GM23338 (cell line): ENCODE measurements around the gene GRIK1. TPM values are rescaled to one million over a fixed set of nuclear protein-coding genes. Genes with fewer than 3 reads are reported as not detected.

Experiments used
- ATAC-seq: fragments of 200-7000 bp; cut with Tn5 transposase; 3 replicates; pipeline ENCODE4 v1.9.1; 2020
- DNase-seq: peaks from one replicate; pipeline ENCODE4 v3.0.0-alpha.2; 2015; ENCODE audit warnings: low spot score
- H2AFZ ChIP-seq: fragments of 200-600 bp; sonication (generic); 2 replicates; pipeline ENCODE4 v1.8.0; 2016; ENCODE audit warnings: antibody characterized with exemption, mild to moderate bottlenecking, moderate library complexity
- H3F3A ChIP-seq: fragments of 200-600 bp; sonication (generic); replicated peaks from 2 replicates; pipeline ENCODE4 v1.8.0; 2017; ENCODE audit warnings: antibody characterized with exemption, mixed run types, low read depth
- H3K27ac ChIP-seq: fragments of 200-600 bp; sonication (generic); 2 replicates; pipeline ENCODE4 v1.6.1; 2016; ENCODE audit warnings: low read depth
- H3K27me3 ChIP-seq: fragments of 200-600 bp; sonication (generic); 2 replicates; pipeline ENCODE4 v1.8.0; 2016; ENCODE audit warnings: mild to moderate bottlenecking, mixed run types, moderate library complexity; ENCODE audit not compliant: insufficient read depth
- H3K36me3 ChIP-seq: fragments of 200-600 bp; sonication (generic); 2 replicates; pipeline ENCODE4 v1.8.0; 2016; ENCODE audit warnings: mild to moderate bottlenecking; ENCODE audit not compliant: insufficient read depth
- H3K4me1 ChIP-seq: fragments of 200-600 bp; sonication (generic); 2 replicates; pipeline ENCODE4 v1.8.0; 2016; ENCODE audit warnings: mild to moderate bottlenecking, moderate library complexity; ENCODE audit not compliant: insufficient read depth
- H3K4me2 ChIP-seq: fragments of 200-600 bp; sonication (generic); 2 replicates; pipeline ENCODE4 v1.7.1; 2017; ENCODE audit warnings: mixed run types
- H3K4me3 ChIP-seq: fragments of 200-600 bp; sonication (generic); 2 replicates; pipeline ENCODE4 v1.6.1; 2016; ENCODE audit warnings: mixed run types
- H3K79me2 ChIP-seq: fragments of 200-600 bp; sonication (generic); replicated peaks from 2 replicates; pipeline ENCODE4 v1.8.0; 2017; ENCODE audit warnings: mild to moderate bottlenecking; ENCODE audit not compliant: insufficient read depth
- H3K9me2 ChIP-seq: fragments of 200-600 bp; sonication (generic); 2 replicates; pipeline ENCODE4 v1.8.0; 2017; ENCODE audit not compliant: insufficient read depth
- H4K20me1 ChIP-seq: fragments of 200-600 bp; sonication (generic); replicated peaks from 2 replicates; pipeline ENCODE4 v1.8.0; 2017; ENCODE audit warnings: mild to moderate bottlenecking; ENCODE audit not compliant: insufficient read depth
- H3K27ac Mint-ChIP-seq: 2 replicates; pipeline ENCODE4 v1.8.0; 2020; ENCODE audit warnings: inconsistent platforms, mild to moderate bottlenecking, moderate library complexity, mixed read lengths
- H3K27me3 Mint-ChIP-seq: 3 replicates; pipeline ENCODE4 v1.8.0; 2022; ENCODE audit warnings: low read depth, mild to moderate bottlenecking, moderate library complexity, mixed read lengths, inconsistent platforms; ENCODE audit not compliant: insufficient read depth, poor library complexity
- H3K36me3 Mint-ChIP-seq: 3 replicates; pipeline ENCODE4 v1.8.0; 2021; ENCODE audit warnings: low read depth, mild to moderate bottlenecking, inconsistent platforms, moderate library complexity, mixed read lengths
- H3K4me1 Mint-ChIP-seq: 3 replicates; pipeline ENCODE4 v1.8.0; 2020; ENCODE audit warnings: mild to moderate bottlenecking, inconsistent platforms, mixed read lengths
- H3K4me3 Mint-ChIP-seq: 3 replicates; pipeline ENCODE4 v1.8.0; 2021; ENCODE audit warnings: moderate library complexity, mild to moderate bottlenecking, inconsistent platforms, mixed read lengths
- H3K9me3 Mint-ChIP-seq: 3 replicates; pipeline ENCODE4 v1.8.0; 2020; ENCODE audit warnings: moderate library complexity, mild to moderate bottlenecking, inconsistent platforms, mixed read lengths
- CREB1 ChIP-seq: fragments of 250-450 bp; sonication (Bioruptor Pico); IDR thresholded peaks from 2 replicates; pipeline ENCODE4 v1.5.0; 2020; ENCODE audit warnings: low read depth, mild to moderate bottlenecking, moderate library complexity
- JUNB ChIP-seq: IDR thresholded peaks from one replicate; pipeline ENCODE4 v1.6.1; 2016; ENCODE audit warnings: antibody characterized with exemption; ENCODE audit not compliant: unreplicated experiment
- NANOG ChIP-seq: IDR thresholded peaks from 2 replicates; pipeline ENCODE4 v1.6.1; 2016; ENCODE audit warnings: antibody characterized with exemption, borderline replicate concordance
- POLR2AphosphoS5 ChIP-seq: IDR thresholded peaks from 2 replicates; pipeline ENCODE4 v1.6.1; 2016; ENCODE audit warnings: antibody characterized with exemption, low read depth
- STAT1 ChIP-seq: IDR thresholded peaks from one replicate; pipeline ENCODE4 v1.6.1; 2016; ENCODE audit warnings: antibody characterized with exemption; ENCODE audit not compliant: unreplicated experiment
- ZNF114 ChIP-seq: fragments of 250-450 bp; sonication (Bioruptor Pico); IDR thresholded peaks from 2 replicates; pipeline ENCODE4 v1.5.0; 2020; ENCODE audit warnings: mild to moderate bottlenecking, moderate library complexity
- ZNF331 ChIP-seq: fragments of 250-450 bp; sonication (Bioruptor Pico); IDR thresholded peaks from 2 replicates; pipeline ENCODE4 v1.5.0; 2020; ENCODE audit warnings: low read depth, mild to moderate bottlenecking, moderate library complexity
- polyA plus RNA-seq: library from polyadenylated mRNA; unstranded; fragments of >200 nt; fragmentation: Nextera tagmentation; extraction: Ambion mirVana; gene quantifications from 2 replicates; pipeline ENCODE4 v1.2.1, GENCODE V29; 2016
- total RNA-seq: library from RNA; depleted of rRNA; stranded (reverse); fragments of >200 nt; shearing (Covaris generic); gene quantifications from 2 replicates; pipeline ENCODE4 v1.2.3, GENCODE V29; 2014
- TF ChIP-seq, protein P1 (sequence below), 2 experiments: fragments of 200-600 bp in 1 of 2; sonication (generic) in 1 of 2; conservative IDR thresholded peaks; 2 replicates each; pipeline versions ENCODE4 v1.5.1 to v1.6.1; 2016 to 2017; ENCODE audit warnings: antibody characterized with exemption in 2 of 2, low read depth in 2 of 2, mild to moderate bottlenecking in 2 of 2, moderate library complexity in 1 of 2

The GRIK1 gene
- total and polyA plus RNA-seq, 2 experiments from 2014 or later, result 0.18 to 0.42 TPM

DNA sequence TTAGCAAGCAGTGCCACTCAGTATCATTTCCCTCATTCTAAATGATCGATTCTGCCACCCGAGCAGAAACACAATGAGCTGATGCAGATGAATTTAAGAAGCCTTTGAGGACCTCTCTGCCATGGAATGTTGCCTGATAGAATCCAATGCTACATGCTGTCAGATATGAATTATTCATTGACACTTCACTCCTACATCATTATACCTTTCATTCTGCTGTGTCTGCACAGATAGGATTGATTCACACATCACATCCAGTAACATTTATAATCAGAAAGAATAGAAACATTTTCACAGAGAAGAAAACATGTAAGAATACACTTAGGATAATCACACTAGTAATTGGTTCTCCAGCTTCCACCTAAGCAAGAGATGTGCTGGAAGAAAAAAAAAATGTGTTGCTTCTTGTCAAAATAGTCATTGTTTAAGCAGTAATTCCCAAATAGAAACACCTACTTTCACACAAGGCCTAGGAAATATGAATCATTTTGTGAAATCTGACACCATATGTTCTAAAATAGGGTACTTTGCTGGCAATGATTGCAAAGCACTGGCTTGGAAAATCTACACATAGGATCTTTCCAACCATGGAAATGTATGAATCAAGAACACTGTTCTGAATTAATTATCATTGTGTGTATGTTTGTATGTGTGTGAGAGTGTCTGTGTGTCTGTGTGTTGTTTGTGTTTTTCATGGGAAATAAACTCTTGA is 110.1 kb downstream of the GRIK1 start:
- H3K4me3 Mint-ChIP-seq, result no peak overlapping the region
- DNase-seq, result no peak
- no peak for TF ChIP-seq POLR2AphosphoS5

DNA sequence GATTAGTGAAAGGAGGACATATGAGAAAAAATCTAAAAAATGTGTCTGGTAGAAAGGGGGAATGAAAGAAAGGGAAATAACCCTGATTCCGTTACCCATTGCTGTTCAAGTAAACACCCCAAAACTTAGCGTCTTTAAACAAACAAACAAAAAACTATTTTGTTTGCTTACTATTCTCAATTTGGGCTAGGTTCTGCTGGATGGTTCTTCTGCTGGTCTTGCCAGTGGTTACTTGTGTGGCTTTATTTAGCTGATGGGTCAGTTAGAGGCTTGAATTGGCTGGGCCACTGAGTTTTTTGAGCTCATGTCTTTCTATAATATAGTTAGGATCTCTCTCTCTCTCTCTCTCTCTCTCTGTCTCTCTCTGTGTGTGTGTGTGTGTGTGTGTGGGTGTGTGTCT is 112.1 kb downstream of the GRIK1 start:
- Histone ChIP-seq H3K27me3 (no peaks in the 10 kb centered on the region), H3K9me2 (no peaks in the 10 kb centered on the region), H3K4me3 (no peak overlapping the region), H3K4me1 (0 out of 2 replicates have a peak, but pooled peaks cover 4% of the 10 kb centered on the region), H3K79me2 (no peaks in the 10 kb centered on the region), H3K4me2 (no peak overlapping the region), H2AFZ (no peak overlapping the region), H3K36me3 (peaks cover 5% of the 10 kb centered on the region; the same call in 1 of the 2 replicates), H4K20me1 (no peaks in the 10 kb centered on the region), H3K27ac (no peak overlapping the region), H3F3A (no peaks in the 10 kb centered on the region)
- H3K9me3 Mint-ChIP-seq, result peaks cover 24% of the 10 kb centered on the region
- H3K27ac Mint-ChIP-seq, result no peak overlapping the region
- H3K36me3 Mint-ChIP-seq, result peaks cover 18% of the 10 kb centered on the region
- DNase-seq (no peak), ATAC-seq (no peak)
- no peak overlapping the region for H3K4me3 Mint-ChIP-seq
- no peaks in the 10 kb centered on the region for H3K27me3 Mint-ChIP-seq
- no peaks in the 10 kb centered on the region for H3K4me1 Mint-ChIP-seq
- TF ChIP-seq ZNF331 (CRISPR knock-in tag) (peak; percentile 83), NANOG (no peak)

More for the DNA sequence above, 110.1 kb downstream of the GRIK1 start:
- H3K36me3 Mint-ChIP-seq, result peaks cover 28% of the 10 kb centered on the region
- no peak overlapping the region for H3K27ac Mint-ChIP-seq
- H2AFZ ChIP-seq, result no peak overlapping the region
- H3K27me3 ChIP-seq, result no peaks in the 10 kb centered on the region
- peaks cover 9% of the 10 kb centered on the region; the same call in 1 of the 2 replicates for H3K36me3 ChIP-seq
- peaks cover 33% of the 10 kb centered on the region for H3K9me3 Mint-ChIP-seq
- 0 out of 2 replicates have a peak, but pooled peaks cover under 1% of the 10 kb centered on the region for H3K4me1 ChIP-seq
- no peaks in the 10 kb centered on the region for H3K4me1 Mint-ChIP-seq
- H3K9me2 ChIP-seq, result 0 out of 2 replicates have a peak, but pooled peaks cover 2% of the 10 kb centered on the region
- H3K79me2 ChIP-seq, result no peaks in the 10 kb centered on the region
- ATAC-seq, result no peak
- H3K27ac ChIP-seq, result no peak overlapping the region
- no peaks in the 10 kb centered on the region for H3K27me3 Mint-ChIP-seq
- H3F3A ChIP-seq, result no peaks in the 10 kb centered on the region
- no peak overlapping the region for H3K4me2 ChIP-seq
- no peaks in the 10 kb centered on the region for H4K20me1 ChIP-seq
- no peak overlapping the region for H3K4me3 ChIP-seq

DNA sequence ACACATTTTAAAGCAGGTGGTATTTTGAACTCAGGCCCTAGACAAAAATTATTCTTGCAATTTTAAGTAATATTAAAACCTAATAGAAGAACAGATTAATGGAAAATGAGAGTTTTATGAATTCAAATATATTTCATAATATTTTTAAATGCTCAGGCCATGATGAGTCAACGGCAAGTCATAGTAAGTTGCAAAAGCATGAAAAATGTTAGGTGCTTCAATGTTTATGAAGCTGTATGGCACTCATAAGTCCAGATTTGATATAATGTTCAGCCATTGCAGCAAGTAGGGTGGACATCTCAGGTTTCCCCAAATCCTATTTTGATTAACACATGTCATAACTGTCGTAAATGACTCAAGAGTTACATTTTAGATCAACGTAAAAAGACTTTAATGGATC is 112.6 kb downstream of the GRIK1 start:
- Mint-ChIP-seq H3K27ac (no peak overlapping the region), H3K4me3 (no peak overlapping the region), H3K27me3 (no peaks in the 10 kb centered on the region), H3K4me1 (no peaks in the 10 kb centered on the region), H3K36me3 (peaks cover 14% of the 10 kb centered on the region), H3K9me3 (peaks cover 20% of the 10 kb centered on the region)
- Histone ChIP-seq H3K27ac (no peak overlapping the region), H3K4me1 (0 out of 2 replicates have a peak, but pooled peaks cover 4% of the 10 kb centered on the region), H3K9me2 (no peaks in the 10 kb centered on the region), H3K4me2 (no peak overlapping the region), H3F3A (no peaks in the 10 kb centered on the region), H3K36me3 (peaks cover 5% of the 10 kb centered on the region; the same call in 1 of the 2 replicates), H3K79me2 (no peaks in the 10 kb centered on the region), H2AFZ (no peak overlapping the region), H3K27me3 (no peaks in the 10 kb centered on the region), H4K20me1 (no peaks in the 10 kb centered on the region), H3K4me3 (no peak overlapping the region)
- no peak for DNase-seq
- TF ChIP-seq, protein P1, sequence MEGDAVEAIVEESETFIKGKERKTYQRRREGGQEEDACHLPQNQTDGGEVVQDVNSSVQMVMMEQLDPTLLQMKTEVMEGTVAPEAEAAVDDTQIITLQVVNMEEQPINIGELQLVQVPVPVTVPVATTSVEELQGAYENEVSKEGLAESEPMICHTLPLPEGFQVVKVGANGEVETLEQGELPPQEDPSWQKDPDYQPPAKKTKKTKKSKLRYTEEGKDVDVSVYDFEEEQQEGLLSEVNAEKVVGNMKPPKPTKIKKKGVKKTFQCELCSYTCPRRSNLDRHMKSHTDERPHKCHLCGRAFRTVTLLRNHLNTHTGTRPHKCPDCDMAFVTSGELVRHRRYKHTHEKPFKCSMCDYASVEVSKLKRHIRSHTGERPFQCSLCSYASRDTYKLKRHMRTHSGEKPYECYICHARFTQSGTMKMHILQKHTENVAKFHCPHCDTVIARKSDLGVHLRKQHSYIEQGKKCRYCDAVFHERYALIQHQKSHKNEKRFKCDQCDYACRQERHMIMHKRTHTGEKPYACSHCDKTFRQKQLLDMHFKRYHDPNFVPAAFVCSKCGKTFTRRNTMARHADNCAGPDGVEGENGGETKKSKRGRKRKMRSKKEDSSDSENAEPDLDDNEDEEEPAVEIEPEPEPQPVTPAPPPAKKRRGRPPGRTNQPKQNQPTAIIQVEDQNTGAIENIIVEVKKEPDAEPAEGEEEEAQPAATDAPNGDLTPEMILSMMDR (conservative IDR thresholded peaks at IDR 0.05; ENCODE audit: low read depth in 2 of 2), result no peak
- TF ChIP-seq STAT1 (no peak), POLR2AphosphoS5 (no peak), ZNF114 (no peak), CREB1 (CRISPR knock-in tag) (no peak), JUNB (no peak)
- no peak for ATAC-seq
